ENCODE results near the gene RNF146. TPM values are rescaled to one million over a fixed set of nuclear protein-coding genes. Genes with fewer than 3 reads are reported as not detected.

RNF146 gene
- total and polyA plus RNA-seq, 4 donors, result 30.4 to 89.4 (median 34.9) TPM

GRCh38 chr6:127290391-127291265 lies 24.0 kb downstream of the RNF146 start:
- WGBS, 2 donors, result 61 to 79% methylated on average over 4 of the region's 4 CpGs
- DNase-seq (no peak), ATAC-seq (ENCODE audit: insufficient read depth, low FRiP score) (no peak)
- TF ChIP-seq CTCF (IDR thresholded peaks at IDR 0.05; ENCODE audit: control extremely low read depth, extremely low read depth), result no peak
- H3K9ac ChIP-seq (ENCODE audit: insufficient read depth in 1 of 2, low read length in 2 of 2), result no peak overlapping the region
- no peaks in the 10 kb centered on the region for H3K27me3 ChIP-seq (ENCODE audit: control insufficient read depth in 3 of 3, insufficient read depth in 3 of 3, low read length in 2 of 3)
- no peak overlapping the region for H3K27ac ChIP-seq (ENCODE audit: low read depth in 1 of 2, low read length in 1 of 2)
- H3K4me1 ChIP-seq (ENCODE audit: control insufficient read depth in 5 of 5, insufficient read depth in 5 of 5, low read length in 5 of 5), result peaks cover 0 to 10% (median 0%) of the 10 kb centered on the region in 5 donors
- H3K4me3 ChIP-seq, result no peak overlapping the region
- H3K36me3 ChIP-seq (ENCODE audit: control insufficient read depth in 4 of 4, insufficient read depth in 4 of 4, low read length in 4 of 4), result peaks cover 11 to 55% (median 16%) of the 10 kb centered on the region in 4 donors
- H3K9me3 ChIP-seq (ENCODE audit: control insufficient read depth in 4 of 4, insufficient read depth in 3 of 4, low read length in 3 of 4), result no peaks in the 10 kb centered on the region

- ATAC-seq (ENCODE audit: insufficient read depth, low FRiP score), result no peak
Measured at GRCh38 chr6:127291495-127291894, 24.8 kb downstream of the RNF146 start.

GRCh38 chr6:127297502-127298070 lies 30.9 kb downstream of the RNF146 start:
- ATAC-seq (ENCODE audit: insufficient read depth, low FRiP score), result no peak
- TF ChIP-seq CTCF (IDR thresholded peaks at IDR 0.05; ENCODE audit: control extremely low read depth, extremely low read depth), result no peak
- 92 to 94% methylated on average over 4 of the region's 4 CpGs for WGBS, 2 donors

More at GRCh38 chr6:127291495-127291894, 24.8 kb downstream of the RNF146 start:
- Histone ChIP-seq H3K9ac (ENCODE audit: insufficient read depth in 1 of 2, low read length in 2 of 2) (no peak overlapping the region), H3K9me3 (ENCODE audit: control insufficient read depth in 4 of 4, insufficient read depth in 3 of 4, low read length in 3 of 4) (no peaks in the 10 kb centered on the region), H3K36me3 (ENCODE audit: control insufficient read depth in 4 of 4, insufficient read depth in 4 of 4, low read length in 4 of 4) (peaks cover 11 to 49% (median 15%) of the 10 kb centered on the region in 4 donors), H3K27me3 (ENCODE audit: control insufficient read depth in 3 of 3, insufficient read depth in 3 of 3, low read length in 2 of 3) (no peaks in the 10 kb centered on the region), H3K4me3 (no peak overlapping the region), H3K4me1 (ENCODE audit: control insufficient read depth in 5 of 5, insufficient read depth in 5 of 5, low read length in 5 of 5) (peaks cover 0 to 10% (median 0%) of the 10 kb centered on the region in 5 donors), H3K27ac (ENCODE audit: low read depth in 1 of 2, low read length in 1 of 2) (no peak overlapping the region)
- DNase-seq, result no peak
- WGBS, 2 donors, result 41 to 67% methylated on average over 5 of the region's 5 CpGs
- no peak for TF ChIP-seq CTCF (IDR thresholded peaks at IDR 0.05; ENCODE audit: control extremely low read depth, extremely low read depth)

More at GRCh38 chr6:127297502-127298070, 30.9 kb downstream of the RNF146 start:
- Histone ChIP-seq H3K9me3 (ENCODE audit: control insufficient read depth in 4 of 4, insufficient read depth in 3 of 4, low read length in 3 of 4) (no peaks in the 10 kb centered on the region), H3K27ac (ENCODE audit: low read depth in 1 of 2, low read length in 1 of 2) (no peak overlapping the region), H3K4me3 (no peak overlapping the region), H3K27me3 (ENCODE audit: control insufficient read depth in 3 of 3, insufficient read depth in 3 of 3, low read length in 2 of 3) (no peaks in the 10 kb centered on the region), H3K4me1 (ENCODE audit: control insufficient read depth in 5 of 5, insufficient read depth in 5 of 5, low read length in 5 of 5) (peaks cover 0 to 19% (median 5%) of the 10 kb centered on the region in 5 donors), H3K9ac (ENCODE audit: insufficient read depth in 1 of 2, low read length in 2 of 2) (no peak overlapping the region), H3K36me3 (ENCODE audit: control insufficient read depth in 4 of 4, insufficient read depth in 4 of 4, low read length in 4 of 4) (peaks cover 0 to 13% (median 3%) of the 10 kb centered on the region in 4 donors)
- no peak for DNase-seq

Data from lung (tissue), 12 donors.